ENCODE data around the gene GPATCH4.
"Not testable (repeated sequence)": the region's sequence is repeated elsewhere in the genome, so short reads cannot be mapped to it uniquely, and the experiment has no call there.

The GPATCH4 gene

DNA sequence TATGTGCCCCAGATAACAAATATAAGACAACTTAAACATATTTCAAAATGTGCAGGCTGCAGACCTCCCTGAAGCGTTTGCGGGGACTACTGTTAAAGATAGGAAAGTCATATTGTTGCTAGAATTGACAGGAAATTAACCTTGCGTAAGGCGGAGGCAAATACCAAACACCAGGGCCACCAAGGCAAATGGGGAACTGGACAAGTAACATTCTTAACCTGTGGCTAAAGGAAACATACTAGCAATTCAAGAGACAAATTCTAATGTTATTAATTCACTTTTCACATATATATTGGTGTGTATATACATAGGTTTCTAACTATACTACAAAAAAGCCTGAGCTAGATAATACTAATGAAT is 24.8 kb upstream of the GPATCH4 start:
- no peak for DNase-seq (ENCODE audit: low spot score)

- no peak for DNase-seq (ENCODE audit: low spot score)
These were observed 24.3 kb upstream of the GPATCH4 start for GRCh38 chr1:156625436-156626078.

DNA sequence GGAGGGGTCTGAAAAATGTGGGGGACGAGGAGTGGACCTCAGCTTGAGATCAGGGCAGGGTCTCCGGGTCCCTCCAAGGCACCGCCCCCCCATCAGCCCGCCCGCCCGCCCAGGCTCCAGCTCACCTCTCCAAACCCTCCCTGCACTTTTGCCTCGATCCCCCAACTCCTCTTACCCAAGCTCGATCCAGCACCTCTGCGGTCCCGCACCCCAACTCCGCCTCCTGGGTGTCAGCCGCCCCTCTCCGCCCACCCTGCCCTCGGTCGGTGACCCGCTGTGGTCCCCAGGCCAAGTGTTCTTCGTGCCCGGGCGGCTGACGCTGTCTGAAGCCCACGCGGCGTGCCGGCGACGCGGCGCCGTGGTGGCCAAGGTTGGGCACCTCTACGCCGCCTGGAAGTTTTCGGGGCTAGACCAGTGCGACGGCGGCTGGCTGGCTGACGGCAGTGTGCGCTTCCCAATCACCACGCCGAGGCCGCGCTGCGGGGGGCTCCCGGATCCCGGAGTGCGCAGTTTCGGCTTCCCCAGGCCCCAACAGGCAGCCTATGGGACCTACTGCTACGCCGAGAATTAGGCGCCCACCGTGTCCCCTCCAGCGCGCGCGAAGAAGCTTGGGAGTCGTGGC is 23.6 kb upstream of the GPATCH4 start:
- no peak for DNase-seq (ENCODE audit: low spot score)

DNA sequence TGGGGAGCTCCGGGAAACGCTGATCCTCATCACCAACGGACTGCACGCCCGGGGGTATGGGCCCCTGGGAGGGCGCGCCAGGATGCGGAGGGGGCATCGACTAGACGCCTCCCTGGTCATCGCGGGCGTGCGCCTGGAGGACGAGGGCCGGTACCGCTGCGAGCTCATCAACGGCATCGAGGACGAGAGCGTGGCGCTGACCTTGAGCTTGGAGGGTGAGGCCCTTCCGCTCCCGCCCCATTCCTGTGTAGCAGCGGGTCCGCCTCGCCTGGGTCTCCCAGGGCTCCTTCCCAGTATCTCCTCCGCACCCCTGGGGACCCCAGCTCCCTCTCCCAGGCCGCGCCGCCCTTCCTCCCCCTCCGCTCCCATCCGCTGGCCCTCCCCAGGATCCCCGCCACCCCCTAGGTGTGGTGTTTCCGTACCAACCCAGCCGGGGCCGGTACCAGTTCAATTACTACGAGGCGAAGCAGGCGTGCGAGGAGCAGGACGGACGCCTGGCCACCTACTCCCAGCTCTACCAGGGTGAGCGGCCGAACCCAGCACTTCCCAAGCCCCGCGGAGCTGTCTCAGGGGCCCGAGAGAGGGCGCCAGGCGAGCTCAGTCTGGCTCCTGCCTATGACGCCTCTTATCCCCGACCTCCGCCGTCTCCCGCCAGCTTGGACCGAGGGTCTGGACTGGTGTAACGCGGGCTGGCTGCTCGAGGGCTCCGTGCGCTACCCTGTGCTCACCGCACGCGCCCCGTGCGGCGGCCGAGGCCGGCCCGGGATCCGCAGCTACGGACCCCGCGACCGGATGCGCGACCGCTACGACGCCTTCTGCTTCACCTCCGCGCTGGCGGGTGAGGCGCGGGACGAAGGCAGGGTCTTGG is 22.9 kb upstream of the GPATCH4 start:
- peak; percentile 57 for DNase-seq (ENCODE audit: low spot score)

GRCh38 chr1:156622581-156623297 is 21.5 kb upstream of the GPATCH4 start:
- no peak for DNase-seq (ENCODE audit: low spot score)

DNA sequence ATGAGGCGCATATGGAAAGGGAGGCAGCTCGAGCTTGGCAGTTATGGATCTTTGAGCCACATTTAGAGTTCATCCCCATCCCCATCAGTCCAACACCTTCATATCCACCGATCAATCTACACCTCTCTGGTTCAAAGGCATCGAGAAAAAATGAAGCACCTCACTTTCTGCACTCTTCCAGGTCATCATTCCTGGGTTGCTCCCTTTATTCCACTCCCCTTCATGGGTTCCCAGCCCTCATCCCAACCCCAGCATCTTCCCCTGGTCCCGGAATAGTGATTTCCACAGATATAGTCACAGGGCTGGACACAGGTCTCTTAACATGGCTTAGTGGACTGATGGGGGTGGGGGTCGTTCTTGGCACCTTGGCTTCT is 18.3 kb upstream of the GPATCH4 start:
- no peak for DNase-seq (ENCODE audit: low spot score)

DNA sequence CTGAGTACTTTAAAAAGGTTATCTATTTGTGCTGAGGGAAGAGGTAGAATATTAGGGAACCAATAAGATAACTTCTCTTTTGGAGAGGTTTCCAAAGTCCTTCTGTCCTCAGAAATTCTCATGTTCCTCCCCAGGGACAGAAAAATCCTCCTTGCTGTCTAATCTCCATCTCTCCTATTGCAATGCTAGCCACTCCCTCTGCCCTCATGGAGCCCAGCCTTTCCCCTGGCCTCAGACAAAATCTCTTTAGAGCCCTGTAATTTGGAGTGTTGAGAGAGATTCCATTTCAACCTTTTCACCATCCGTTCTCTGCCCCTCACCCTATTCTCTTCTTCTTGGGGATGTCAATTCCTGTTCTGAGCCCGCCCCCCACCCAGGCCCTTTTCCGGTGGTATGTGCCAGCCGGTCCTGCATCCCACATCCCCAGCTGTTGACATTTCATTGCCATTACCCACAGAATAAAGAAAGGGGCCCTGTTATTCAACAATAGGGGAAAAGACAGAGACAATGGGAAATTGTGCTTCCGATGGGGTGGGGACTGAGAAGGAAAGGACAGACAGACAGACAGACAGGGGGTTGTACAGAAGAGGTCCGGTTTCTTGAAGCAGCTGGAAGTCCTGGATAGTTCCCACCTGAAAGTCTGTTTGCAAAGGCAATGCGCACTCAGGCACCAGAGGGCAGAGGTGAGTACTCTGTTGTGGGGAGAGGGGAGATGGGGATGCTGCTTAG is 17.7 kb upstream of the GPATCH4 start, which contains the start of gene HAPLN2:
Gene HAPLN2 (plus strand): TSS at position 563 of the 729 bp plus-strand sequence. CDS start 4,076 bp downstream, outside the sequence.
- DNase-seq (ENCODE audit: low spot score), result no peak

- DNase-seq (ENCODE audit: low spot score), result peak; percentile 66
These were observed 15.2 kb upstream of the GPATCH4 start for GRCh38 chr1:156616463-156616862.

- DNase-seq (ENCODE audit: low spot score), result no peak
These were observed 14.7 kb upstream of the GPATCH4 start for GRCh38 chr1:156615946-156616345.

- no peak for DNase-seq (ENCODE audit: low spot score)
These were observed 11.4 kb upstream of the GPATCH4 start for GRCh38 chr1:156612666-156613065.

- DNase-seq (ENCODE audit: low spot score), result not testable (repeated sequence)
These were observed 8.8 kb upstream of the GPATCH4 start for GRCh38 chr1:156610072-156610471.

GRCh38 chr1:156608981-156609380 is 7.7 kb upstream of the GPATCH4 start:
- DNase-seq (ENCODE audit: low spot score), result no peak

DNA sequence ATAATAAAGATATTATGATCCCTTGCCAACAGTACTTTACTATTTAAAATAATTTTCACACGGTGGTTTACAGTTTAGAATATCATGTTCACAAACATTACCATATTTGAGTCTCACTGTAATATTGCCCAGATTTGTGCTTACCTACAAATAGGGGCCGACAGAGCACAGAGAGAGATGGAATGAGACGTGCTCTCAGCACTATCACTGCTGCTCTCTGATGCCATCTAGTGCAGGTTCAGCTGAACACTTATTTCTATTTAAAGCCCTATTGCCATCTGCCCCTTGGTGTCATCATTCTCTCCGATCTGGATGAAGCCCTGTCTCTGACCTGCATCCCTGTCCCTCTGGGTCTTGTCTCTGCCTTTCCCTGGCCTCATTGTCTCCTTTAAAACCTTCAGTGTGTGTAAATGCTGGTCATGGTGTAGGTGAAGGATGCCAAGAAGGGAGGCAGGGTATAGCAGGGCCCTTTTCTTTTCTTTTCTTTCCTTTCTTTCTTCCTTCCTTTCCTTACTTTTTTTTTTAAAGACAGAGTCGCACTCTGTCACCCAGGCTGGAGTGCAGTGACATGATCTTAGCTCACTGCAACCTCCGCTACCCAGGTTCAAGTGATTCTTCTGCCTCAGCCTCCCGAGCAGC is 6.9 kb upstream of the GPATCH4 start:
- peak; percentile 58 for DNase-seq (ENCODE audit: low spot score)

- DNase-seq (ENCODE audit: low spot score), result not testable (repeated sequence)
These were observed 6.1 kb upstream of the GPATCH4 start for GRCh38 chr1:156607344-156607743.

DNA sequence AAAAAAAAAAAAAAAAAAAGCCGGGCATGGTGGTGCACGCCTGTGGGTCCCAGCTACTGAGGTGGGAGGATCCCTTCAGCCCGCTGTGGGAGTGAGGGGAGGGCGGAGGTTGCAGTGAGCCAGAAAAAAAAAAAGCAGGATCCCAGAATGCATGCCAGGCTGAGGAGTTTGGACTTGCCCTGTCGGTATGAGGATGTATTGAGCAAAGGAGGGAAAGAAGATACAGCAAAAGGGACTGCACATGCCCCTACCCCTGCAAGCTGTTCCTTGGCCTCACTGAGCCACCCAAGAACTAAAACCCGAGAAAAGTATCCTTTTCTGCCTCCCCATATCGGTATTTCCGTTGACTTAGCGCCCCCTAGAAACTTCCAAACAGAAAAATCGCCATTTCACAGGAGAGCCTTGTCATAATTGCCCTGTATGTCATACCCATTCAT is 1.3 kb upstream of the GPATCH4 start:
- DNase-seq (ENCODE audit: low spot score), result no peak

DNA sequence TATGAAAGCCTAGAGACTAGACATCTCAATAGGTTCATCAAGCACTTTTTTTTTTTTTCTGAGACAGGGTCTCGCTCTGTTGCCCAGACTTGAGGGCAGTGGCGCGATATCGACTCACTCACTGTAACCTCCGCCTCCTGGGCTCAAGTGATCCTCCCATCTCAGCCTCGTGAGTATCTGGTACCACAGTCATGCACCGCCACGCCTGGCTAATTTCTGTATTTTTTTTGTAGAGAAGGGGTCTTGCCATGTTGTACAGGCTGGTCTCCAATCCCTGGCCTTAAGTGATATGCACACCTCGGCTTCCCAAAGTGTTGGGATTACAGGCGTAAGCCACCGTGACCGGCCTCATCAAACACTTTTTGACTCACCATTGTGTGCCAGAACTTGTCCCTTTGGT is 613 bp upstream of the GPATCH4 start:
- DNase-seq (ENCODE audit: low spot score), result no peak

- DNase-seq (ENCODE audit: low spot score), result no peak
These were observed 552 bp downstream of the GPATCH4 start for GRCh38 chr1:156600733-156601121.

- no peak for DNase-seq (ENCODE audit: low spot score)
These were observed 1.5 kb downstream of the GPATCH4 start for GRCh38 chr1:156599811-156600210.

DNA sequence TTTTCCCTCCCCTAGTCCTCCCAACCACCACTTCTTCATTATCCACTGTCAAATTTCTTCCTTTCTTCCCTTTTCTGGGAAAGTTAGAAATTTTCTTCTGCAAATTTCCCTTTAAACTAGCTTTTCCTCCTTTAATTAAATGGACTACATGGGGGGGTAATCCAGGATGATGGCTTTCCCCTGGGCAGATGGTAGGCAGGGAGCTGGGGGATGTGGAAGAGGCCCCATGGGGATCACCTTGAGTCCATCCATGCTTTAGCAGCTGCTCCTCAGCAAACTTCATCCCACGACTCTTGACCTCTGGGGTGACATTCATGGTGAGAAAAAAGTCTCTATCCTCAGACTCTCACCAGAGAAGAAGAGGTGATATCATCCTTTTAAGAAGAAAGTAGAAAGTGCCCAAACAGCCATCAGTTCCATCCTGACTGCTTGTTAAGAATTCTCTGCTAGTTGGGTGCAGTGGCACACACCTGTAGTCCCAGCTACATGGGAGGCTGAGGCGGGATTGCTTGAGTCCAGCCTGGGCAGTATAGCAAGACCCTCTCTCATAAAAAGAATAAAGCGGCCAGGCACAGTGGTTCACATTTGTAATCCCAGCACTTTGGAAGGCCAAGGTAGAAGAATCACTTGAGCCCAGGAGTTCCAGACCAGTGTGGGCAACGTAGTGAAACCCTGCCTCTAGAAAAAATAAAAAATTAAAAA is 2.4 kb downstream of the GPATCH4 start:
- DNase-seq (ENCODE audit: low spot score), result no peak

DNA sequence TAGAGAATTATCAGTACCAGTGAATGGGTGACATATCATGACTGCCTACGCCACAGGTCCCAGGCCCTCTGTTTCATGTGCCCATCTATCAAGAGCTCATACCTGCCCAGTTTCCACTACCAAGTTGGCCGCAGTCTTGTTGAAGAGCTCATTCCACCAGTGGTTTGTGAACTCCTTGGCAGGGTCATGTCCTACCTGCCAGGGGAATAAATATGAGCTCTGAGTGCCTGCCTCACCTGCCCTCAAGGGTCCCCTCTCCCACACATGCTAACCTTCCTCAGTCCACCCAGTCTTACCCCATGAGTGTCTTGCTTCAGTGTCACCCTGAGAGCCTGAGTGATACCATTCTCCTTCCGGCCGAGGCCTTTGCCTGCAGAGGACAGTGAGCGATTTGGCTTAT is 3.2 kb downstream of the GPATCH4 start:
- DNase-seq (ENCODE audit: low spot score), result no peak

DNA sequence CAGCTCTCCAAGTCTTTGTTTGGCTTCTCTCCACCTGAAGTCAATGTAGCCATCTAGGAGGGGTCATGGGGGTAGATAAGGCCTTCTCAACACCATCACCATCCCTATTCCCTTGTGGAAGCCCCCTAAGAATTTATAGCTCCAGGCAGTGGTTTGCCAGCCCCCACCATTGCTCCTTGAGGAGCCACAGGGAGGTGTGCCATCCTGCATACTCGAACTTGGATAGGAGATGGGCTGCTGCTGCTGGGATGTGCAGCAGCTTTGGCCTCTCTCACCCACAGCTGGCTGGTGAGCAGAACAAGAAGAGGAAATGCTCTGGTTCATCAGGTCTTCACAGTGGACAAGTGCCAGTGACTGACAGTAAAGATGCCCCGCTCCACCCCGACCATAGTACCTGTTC is 4.9 kb downstream of the GPATCH4 start:
- no peak for DNase-seq (ENCODE audit: low spot score)

Data from hepatic stellate cell (primary cell).